ENCODE measurements around the gene ITPR2.

GRCh38 chr12:26431211-26431610 is 401.8 kb downstream of the ITPR2 start:
- TF ChIP-seq CTCF (conservative IDR thresholded peaks at IDR 0.05; ENCODE audit: low read length) (no peak), EZH2phosphoT487 (IDR thresholded peaks at IDR 0.05; ENCODE audit: borderline replicate concordance, low read depth, low read length) (no peak)
